Measurements from ENCODE around the gene ARSG.
A peak's percentile ranks its signal among the peaks of the same experiment; 100 is the strongest.
"Not testable (repeated sequence)": the region's sequence is repeated elsewhere in the genome, so short reads cannot be mapped to it uniquely, and the experiment has no call there.

Gene ARSG

GRCh38 chr17:68281965-68282364 is 9.3 kb upstream of the ARSG start:
- not testable (repeated sequence) for DNase-seq

DNA sequence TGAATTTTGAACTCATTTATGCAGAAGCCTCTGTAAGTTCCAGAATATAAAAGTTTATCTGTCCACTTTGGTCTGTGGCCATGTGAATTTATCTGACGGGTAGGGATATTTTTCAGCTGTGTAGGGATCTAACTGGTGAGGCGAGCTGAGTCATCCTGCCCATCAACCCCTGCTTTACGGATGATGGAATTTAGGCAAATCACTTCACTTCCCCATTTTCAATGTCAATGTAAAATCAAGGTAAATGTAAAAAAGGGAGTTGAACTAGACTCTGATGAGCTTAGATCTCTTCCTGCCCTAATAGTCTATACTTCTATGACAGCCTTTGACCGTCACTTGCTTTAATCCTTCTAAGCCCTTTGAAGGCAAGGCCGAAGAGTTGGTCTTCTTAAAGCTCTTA is 2.9 kb upstream of the ARSG start:
- no peak for DNase-seq

DNA sequence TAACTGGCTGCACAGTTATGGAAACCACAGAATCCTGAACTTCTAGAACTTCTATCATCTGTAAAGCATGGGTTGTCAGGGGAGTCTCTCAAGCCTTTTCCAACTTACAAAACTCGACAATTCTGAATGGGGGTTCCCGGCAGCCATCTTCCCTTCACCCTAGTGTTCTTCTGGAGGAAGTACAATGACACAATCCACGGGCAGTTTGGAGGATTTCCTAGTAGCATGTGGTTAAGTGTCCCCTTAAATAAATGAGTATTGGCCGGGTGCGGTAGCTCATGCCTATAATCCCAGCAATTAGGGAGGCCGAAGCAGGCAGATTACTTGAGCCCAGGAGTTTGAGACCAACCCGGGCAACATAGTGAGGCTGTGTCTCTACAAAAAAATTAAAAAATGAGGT is 2.5 kb upstream of the ARSG start:
- DNase-seq, result peak in 1 of 2 experiments; percentile 35

GRCh38 chr17:68289473-68289872 is 1.8 kb upstream of the ARSG start:
- DNase-seq, result no peak

DNA sequence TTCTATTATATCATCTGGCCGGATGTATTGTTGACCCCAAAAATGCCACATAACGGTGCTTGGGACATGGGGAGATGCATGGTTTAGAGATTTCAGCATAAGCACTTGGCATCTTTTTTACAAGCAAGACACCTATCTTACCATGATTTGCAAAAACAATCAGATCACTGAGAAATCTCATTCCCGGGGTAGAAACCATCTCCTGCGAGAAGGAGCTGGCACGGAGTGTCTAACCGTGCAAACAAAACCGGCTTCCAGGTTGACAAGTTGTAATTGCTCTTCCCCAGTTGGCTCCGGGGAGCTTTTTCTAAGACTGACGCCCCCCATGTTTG is 1.4 kb upstream of the ARSG start:
- DNase-seq, result no peak

- peak; percentile 58 to 69 for DNase-seq
Observed at GRCh38 chr17:68290268-68290954, 884 bp upstream of the ARSG start.

GRCh38 chr17:68291836-68292688 is 767 bp downstream of the ARSG start:
- peak; percentile 84 to 87 for DNase-seq

- DNase-seq, result no peak
Observed at GRCh38 chr17:68292689-68293040, 1.4 kb downstream of the ARSG start.

- DNase-seq, result no peak
Observed at GRCh38 chr17:68293490-68294195, 2.3 kb downstream of the ARSG start.

DNA sequence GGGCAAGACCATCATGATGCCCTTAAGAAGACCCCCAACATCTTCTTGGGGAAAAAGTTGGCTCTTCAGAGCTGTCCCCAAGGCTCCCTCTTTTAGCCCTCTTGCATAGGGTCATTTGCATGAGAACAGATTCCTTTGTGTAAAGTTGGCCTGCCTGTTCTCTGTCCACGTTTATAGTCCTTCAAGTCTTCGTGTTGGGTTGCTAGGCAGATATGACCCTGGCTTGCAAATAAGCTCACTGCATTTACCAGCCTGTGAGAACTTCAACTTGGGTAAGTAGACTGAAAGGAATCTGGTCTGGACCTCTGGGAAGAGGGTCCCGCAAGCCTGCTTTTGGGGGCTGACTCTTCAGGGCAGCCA is 2.9 kb downstream of the ARSG start:
- DNase-seq, result no peak

DNA sequence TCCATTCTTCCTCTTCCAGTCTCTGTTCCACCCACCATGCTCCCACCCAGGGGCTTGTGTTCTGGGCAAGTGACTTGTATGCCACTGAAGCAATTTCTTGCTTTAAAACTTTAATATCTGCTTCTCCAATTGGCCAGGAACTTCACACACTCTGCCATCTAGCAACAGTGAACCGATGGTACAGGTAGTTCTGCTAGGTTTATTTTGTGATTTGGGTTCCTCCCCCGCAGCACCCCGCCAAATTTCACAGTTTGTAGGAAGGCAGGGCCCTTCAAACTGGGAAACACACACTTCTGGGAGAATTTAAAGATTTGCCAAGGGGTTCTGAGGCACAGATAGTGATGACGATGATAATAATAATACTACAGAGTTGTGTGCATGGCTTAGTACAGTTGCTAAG is 3.3 kb downstream of the ARSG start:
- DNase-seq, result no peak

DNA sequence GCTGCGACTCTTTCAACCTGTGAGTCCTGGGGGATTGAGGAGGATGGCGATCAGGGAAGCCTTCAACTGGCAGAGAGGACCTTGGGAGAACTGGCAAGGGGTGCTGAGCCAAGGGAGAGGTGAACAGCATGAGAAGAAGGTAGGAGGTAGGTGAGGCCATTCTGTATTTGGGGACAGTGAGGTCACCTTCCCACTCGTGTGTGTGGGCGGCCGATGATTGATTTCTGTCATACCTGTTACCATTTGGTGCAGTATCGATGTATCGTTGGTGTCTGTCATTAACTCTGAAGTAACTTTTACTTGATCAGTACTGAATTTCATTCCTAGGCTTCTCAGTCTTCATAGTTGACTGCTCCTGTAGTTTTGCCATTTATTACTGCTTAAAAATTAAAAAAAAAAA is 3.8 kb downstream of the ARSG start:
- peak; percentile 64 to 74 for DNase-seq

DNA sequence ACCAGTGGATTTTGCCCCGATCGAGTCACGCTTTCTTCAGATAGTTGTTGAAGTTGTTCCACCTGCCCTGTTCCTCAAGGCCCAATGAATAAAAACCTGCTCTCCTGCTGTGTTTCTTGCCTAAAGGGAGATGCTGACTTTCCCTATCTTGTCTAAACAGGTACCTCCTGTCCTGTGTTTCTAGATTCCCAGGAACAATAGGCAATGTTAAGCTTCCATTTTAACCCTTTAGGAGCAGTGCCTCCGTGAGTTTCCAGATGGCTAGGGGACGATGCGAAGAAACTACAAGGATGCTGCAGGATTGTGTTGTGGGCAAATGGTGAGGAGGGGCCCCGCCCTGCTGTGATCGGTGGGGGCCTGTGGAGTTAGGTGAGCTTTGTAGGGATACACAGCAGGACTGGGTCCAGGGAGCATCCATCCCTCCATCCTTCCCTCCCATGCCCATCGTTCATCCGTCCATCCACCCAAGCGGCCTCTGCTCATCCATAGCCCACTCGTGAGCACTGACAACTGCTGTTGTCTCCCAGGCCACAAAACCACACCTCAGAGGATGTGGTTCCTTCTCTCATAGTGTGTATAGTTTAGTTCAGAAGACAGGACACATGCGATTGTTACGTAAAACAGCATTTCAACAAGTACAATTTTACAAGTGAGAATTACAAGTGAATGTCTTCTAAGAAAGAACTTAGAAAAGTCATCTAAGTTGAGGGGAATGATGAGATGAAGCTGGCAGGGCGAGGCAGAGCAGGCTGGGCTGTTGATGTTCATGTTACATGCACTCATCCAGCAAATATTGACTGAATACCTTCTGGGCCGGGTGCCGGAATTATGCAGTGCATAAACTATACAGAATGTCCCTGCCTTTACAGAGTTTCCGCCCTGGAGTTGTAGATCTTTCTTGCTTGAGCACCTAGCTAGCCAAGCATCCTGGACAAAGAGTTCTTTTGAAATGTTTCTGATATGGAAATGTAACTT is 5.2 kb downstream of the ARSG start:
- DNase-seq, result peak; percentile 31 to 37

DNA sequence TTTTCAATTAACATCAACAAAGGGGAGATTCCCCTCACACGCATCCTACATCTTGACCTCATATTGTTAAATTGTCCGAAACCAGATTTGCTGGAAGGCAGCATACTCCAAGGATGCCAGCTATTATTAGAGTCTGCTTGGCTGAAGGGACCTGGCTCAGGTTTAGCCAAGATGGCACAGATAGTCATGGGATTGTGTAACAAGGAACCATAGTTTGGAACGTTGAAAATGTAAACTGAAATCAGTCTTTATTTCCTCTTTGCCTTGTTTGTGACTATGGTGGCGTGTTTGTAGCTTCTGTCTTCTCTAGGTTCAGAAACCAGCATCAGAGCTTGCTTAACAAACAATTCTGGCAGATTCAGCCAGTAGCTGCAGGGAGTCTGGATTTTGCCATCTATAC is 5.9 kb downstream of the ARSG start:
- DNase-seq, result no peak

DNA sequence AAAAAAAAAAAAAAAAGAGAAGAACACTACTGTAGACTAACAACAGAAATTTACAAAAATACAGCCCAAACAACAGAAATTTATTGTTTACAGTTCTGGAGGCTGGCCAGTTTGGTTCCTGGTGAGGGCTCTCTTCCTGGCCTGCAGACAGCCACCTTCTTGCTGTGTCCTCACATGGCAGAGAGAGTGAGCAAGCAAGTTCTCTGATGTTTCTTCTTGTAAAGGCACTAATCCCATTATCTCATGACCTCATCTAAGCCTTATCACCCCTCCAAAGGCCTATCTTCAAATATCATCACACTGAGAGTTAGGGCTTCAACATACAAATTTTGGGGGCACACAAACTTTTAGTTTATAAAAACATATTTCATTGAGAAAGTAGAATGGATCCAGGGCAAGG is 7.3 kb downstream of the ARSG start:
- no peak for DNase-seq

DNA sequence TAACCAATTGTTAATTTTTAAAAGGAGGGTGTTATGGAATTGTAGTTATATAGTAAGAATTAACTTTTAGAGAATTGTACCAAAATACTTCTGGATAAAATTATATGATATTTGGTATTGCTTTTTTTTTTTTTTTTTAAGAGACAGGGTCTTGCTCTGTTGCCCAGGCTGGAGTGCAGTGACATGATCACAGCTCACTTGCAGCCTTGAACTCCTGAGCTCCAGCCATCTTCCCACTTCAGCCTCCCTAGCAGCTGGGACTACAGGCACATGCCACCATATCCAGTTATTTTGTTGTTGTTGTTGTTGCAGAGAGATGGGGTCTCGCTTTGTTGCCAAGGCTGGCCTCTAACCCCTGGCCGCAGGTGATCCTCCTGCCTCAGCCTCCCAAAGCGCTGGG is 8.5 kb downstream of the ARSG start:
- no peak for DNase-seq

- no peak for DNase-seq
Observed at GRCh38 chr17:68301438-68301959, 10.2 kb downstream of the ARSG start.

GRCh38 chr17:68302066-68302564 is 10.8 kb downstream of the ARSG start:
- no peak for DNase-seq

DNA sequence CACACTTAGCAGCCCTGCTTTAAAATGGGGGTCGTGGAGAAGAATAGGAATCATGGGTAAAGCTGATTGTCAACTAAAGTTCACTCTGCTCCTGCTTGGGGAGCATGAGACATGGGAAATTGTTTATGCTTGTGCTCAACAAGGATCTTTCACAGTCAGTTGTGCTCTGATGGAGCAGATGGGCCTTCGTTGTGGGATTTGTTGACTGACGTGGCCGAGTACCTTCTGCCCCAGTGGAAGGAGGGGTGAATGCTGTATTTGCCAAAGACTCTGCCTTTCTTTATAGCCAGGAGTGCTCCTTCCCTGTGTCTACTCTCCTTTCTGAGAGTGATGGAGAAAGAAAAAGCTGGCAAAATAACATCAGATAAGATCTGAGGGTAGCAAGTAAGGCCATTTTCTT is 11.4 kb downstream of the ARSG start:
- DNase-seq, result no peak

GRCh38 chr17:68304706-68305105 is 13.4 kb downstream of the ARSG start:
- no peak for DNase-seq

GRCh38 chr17:68305142-68305541 is 13.8 kb downstream of the ARSG start:
- no peak for DNase-seq

DNA sequence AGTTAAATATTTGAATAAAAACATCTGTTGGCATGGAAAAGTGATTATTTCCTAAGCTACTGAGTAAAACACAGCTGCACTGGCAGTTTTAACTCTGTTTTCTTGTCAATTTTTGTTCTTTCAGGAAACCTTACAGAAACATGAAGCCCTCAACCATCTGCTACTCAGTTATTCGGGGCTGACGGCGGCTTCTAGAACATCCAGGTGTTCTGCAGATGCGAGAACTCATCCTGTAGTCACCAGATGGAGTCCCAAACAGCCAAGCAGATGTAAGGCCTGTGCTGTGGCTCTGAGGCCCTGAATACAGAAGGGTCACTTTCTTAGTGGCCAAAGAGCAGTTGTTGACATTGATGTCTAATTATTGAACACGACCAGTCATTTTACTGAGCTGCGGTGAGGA is 15.5 kb downstream of the ARSG start:
- no peak for DNase-seq
